Thoracic aorta (tissue), 2 donors: Measurements from ENCODE around the gene NVL. TPM values are rescaled to one million over a fixed set of nuclear protein-coding genes. Genes with fewer than 3 reads are reported as not detected.

Source experiments
- ATAC-seq: fragments of 150-250 bp; one replicate; pipeline ENCODE4 v1.8.0; 2017; ENCODE audit warnings: low read depth; ENCODE audit not compliant: insufficient number of reproducible peaks, low FRiP score
- DNase-seq: peaks from one replicate; pipeline ENCODE4 v3.0.0-alpha.2; 2020; ENCODE audit warnings: low spot score
- H3K27ac ChIP-seq, 2 donors: fragments of 200-600 bp; sonication (generic); 1 replicate in 1 of 2; 2 replicates in 1 of 2; pipeline ENCODE4 v1.5.1; 2016; ENCODE audit warnings: mild to moderate bottlenecking in 2 of 2, moderate library complexity in 2 of 2
- H3K27me3 ChIP-seq: fragments of 200-600 bp; sonication (generic); replicated peaks from 2 replicates; pipeline ENCODE4 v1.6.0; 2016; ENCODE audit warnings: mild to moderate bottlenecking; ENCODE audit not compliant: insufficient read depth
- H3K36me3 ChIP-seq: fragments of 200-600 bp; sonication (generic); one replicate; pipeline ENCODE4 v1.5.1; 2016
- H3K4me1 ChIP-seq, 2 donors: fragments of 200-600 bp; sonication (generic); 1 replicate in 1 of 2; 2 replicates in 1 of 2; pipeline versions ENCODE4 v1.5.1 to v1.6.0; 2016; ENCODE audit warnings: low read depth in 2 of 2, mild to moderate bottlenecking in 1 of 2; ENCODE audit not compliant: control insufficient read depth in 1 of 2
- H3K4me3 ChIP-seq: fragments of 200-600 bp; sonication (generic); 2 replicates; pipeline ENCODE4 v1.5.1; 2016; ENCODE audit warnings: mild to moderate bottlenecking
- H3K9me3 ChIP-seq: fragments of 200-600 bp; sonication (generic); 2 replicates; pipeline ENCODE4 v1.5.1; 2016
- total RNA-seq, 2 donors: library from RNA; depleted of rRNA; stranded (reverse); fragments of >200 nt; gene quantifications; one replicate each; pipeline versions ENCODE4 v1.1.0 to v1.2.3, GENCODE V29; 2016
- TF ChIP-seq, protein P1 (sequence below): fragments of 200-600 bp; sonication (generic); IDR thresholded peaks from one replicate; pipeline ENCODE4 v1.5.1; 2019; ENCODE audit warnings: antibody characterized with exemption

NVL gene
- total RNA-seq, 2 donors from 2014 or later: 11.6 to 30.7 TPM

DNA sequence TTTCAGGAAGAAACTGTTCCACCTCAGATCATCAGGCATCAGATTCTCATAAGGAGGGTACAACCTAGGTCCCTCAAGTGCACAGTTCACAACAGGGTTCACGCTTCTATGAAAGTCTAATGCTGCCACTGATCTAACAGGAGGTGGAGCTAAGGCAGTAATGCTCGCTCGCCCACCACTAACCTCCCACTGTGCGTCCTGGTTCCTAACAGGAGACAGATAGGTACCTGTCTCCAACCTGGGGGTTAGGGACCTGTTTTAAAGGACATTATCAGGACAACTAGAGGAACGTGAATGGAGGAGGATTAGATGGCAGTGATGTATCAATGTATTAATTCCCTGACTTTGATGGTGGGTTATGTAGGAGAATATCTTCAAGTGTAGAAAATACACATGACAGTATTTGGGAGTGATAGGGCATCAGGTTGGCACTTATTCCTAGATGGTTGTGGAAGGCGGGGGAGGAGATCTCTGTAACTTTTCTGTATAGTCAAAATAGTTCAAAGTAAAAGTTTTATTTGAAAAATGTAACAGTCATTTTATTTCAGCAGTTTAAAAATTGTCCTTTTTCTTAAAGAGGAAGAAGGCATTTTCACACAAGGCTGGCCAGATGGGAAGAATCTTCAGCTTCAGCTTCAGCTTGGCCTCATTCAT lies 103.0 kb downstream of the NVL start:
- no peaks in the 10 kb centered on the region for H3K9me3 ChIP-seq
- peaks cover 0 to 12% of the 10 kb centered on the region in 2 donors for H3K4me1 ChIP-seq
- no peak for DNase-seq
- peaks cover 30% of the 10 kb centered on the region for H3K36me3 ChIP-seq
- H3K27me3 ChIP-seq: no peaks in the 10 kb centered on the region
- no peak overlapping the region for H3K4me3 ChIP-seq
- ATAC-seq: no peak
- TF ChIP-seq, protein P1, sequence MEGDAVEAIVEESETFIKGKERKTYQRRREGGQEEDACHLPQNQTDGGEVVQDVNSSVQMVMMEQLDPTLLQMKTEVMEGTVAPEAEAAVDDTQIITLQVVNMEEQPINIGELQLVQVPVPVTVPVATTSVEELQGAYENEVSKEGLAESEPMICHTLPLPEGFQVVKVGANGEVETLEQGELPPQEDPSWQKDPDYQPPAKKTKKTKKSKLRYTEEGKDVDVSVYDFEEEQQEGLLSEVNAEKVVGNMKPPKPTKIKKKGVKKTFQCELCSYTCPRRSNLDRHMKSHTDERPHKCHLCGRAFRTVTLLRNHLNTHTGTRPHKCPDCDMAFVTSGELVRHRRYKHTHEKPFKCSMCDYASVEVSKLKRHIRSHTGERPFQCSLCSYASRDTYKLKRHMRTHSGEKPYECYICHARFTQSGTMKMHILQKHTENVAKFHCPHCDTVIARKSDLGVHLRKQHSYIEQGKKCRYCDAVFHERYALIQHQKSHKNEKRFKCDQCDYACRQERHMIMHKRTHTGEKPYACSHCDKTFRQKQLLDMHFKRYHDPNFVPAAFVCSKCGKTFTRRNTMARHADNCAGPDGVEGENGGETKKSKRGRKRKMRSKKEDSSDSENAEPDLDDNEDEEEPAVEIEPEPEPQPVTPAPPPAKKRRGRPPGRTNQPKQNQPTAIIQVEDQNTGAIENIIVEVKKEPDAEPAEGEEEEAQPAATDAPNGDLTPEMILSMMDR: no peak
- H3K27ac ChIP-seq: no peak overlapping the region

DNA sequence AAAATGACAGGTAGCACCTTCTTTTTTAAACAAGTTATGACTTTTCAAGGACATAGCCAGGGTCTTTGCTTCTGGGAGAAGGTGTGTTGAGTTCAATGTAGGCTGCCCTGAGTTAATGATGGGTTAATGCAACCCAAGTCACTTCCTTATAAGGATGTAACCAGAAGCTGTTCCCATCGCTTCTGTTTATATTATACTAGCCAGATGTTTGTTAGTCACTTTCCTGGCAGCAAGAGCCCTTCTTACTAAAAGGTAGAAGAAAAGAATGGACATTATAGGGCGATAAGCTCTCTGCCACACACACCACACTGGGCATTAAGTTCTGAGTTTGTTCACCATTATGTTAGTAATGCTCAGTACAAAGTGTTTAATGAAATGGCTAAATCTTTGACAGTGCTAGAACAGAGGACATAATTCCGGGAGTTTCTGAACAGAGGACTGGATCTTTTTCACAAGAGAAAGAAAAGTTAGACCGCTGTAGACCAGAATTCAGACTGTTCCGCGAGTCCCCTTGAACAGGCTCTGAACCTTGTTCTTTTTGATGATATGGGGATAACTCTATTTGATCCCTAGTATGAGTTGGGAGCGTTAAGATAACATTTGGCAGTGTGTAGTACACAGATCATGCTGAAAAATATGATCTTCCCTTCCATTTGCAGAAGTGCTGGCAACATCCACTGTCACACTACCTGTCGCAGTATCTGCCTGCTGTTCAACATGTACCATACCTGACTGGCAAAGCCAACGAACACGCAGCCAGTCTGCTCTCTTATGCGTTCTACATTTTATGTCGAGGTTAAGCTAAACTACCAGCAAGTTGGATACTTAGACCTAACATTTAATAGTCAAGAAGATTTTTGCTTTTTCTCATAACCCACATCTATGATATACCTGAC lies 105.9 kb downstream of the NVL start:
- no peak for ATAC-seq
- no peak for DNase-seq
- Histone ChIP-seq H3K27me3 (no peaks in the 10 kb centered on the region), H3K4me1 (peaks cover 0 to 12% of the 10 kb centered on the region in 2 donors), H3K4me3 (no peak overlapping the region), H3K36me3 (peaks cover 17% of the 10 kb centered on the region), H3K27ac (no peak overlapping the region), H3K9me3 (no peaks in the 10 kb centered on the region)
- TF ChIP-seq, protein P1: no peak

DNA sequence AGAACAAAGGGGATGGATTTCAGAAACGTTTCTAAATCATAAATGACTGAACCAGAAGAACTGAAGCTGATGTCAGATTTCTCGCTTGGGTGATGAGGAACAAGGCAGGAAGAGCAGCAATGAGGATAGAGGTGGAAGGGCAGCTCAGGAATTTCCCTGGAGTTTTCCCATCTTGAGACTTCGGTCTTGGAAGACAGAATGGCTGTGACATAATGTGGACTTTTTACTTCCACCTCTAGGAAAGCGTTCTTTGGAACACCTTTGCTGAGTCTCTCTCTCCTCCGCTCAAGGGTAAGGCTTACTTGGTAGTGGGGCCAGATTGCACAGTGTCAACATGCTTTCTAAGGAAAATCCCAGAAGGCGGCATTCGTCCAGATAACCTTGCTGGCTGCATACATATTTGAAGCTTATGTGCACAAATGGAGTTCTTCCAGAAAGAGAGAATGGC lies 110.3 kb downstream of the NVL start:
- H3K27ac ChIP-seq: no peak overlapping the region
- no peak for ATAC-seq
- H3K27me3 ChIP-seq: no peaks in the 10 kb centered on the region
- no peaks in the 10 kb centered on the region for H3K36me3 ChIP-seq
- peaks cover 0 to 12% of the 10 kb centered on the region in 2 donors for H3K4me1 ChIP-seq
- H3K9me3 ChIP-seq: no peaks in the 10 kb centered on the region
- no peak overlapping the region for H3K4me3 ChIP-seq
- no peak for DNase-seq
- TF ChIP-seq, protein P1: no peak

DNA sequence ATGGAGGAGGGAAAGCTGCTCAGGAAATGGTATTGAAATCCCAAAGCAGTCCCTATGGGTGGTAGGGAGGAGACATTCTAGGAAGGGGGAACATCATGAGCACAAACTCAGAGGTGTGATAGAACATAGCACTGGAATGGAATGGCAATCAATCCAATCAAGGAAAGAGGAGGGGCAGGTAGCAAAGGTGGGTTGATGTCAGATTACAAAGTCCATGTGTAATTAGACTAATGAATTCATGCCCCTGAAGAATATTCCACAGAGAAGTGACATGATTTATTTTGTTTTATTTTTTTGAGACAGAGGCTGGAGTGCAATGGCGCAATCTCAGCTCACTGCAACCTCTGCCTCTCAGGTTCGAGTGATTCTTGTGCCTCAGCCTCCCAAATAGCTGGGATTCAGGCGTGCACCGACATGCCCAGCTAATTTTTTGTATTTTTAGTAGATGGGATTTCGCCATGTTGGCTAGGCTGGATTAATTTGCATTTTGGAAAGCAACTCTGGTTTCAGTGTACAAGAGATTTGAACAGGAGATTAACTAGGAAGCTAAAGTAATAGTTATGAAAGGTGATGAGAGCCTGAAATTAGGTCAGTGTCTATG lies 110.9 kb downstream of the NVL start:
- Histone ChIP-seq H3K36me3 (no peaks in the 10 kb centered on the region), H3K9me3 (no peaks in the 10 kb centered on the region), H3K4me1 (peaks cover 0 to 8% of the 10 kb centered on the region in 2 donors), H3K27ac (no peak overlapping the region), H3K4me3 (no peak overlapping the region), H3K27me3 (no peaks in the 10 kb centered on the region)
- TF ChIP-seq, protein P1: no peak
- DNase-seq (no peak), ATAC-seq (no peak)
